ENCODE data around the gene RNF151. TPM values are rescaled to one million over a fixed set of nuclear protein-coding genes. Genes with fewer than 3 reads are reported as not detected.

The RNF151 gene
- total and polyA plus RNA-seq, 2 donors (not counting 1 experiment from before 2014, with no cell fraction given): 0.13 to 0.76 TPM

GRCh38 chr16:1998852-1999801 is 32.5 kb downstream of the RNF151 start:
- H3K79me2 ChIP-seq (ENCODE audit: control insufficient read depth, insufficient read depth, low read length): peaks cover 19% of the 10 kb centered on the region
- ATAC-seq (ENCODE audit: low read depth) (no peak), DNase-seq (no peak)
- H3K27ac Mint-ChIP-seq: no peak overlapping the region
- H3K4me1 ChIP-seq (ENCODE audit: control insufficient read depth in 2 of 2, insufficient read depth in 2 of 2, low read length in 2 of 2): peaks cover 3 to 6% of the 10 kb centered on the region in 2 donors
- TF ChIP-seq CTCF (IDR thresholded peaks at IDR 0.05) (no peak), EZH2 (IDR thresholded peaks at IDR 0.05; ENCODE audit: borderline replicate concordance, insufficient read depth, low read depth, low read length, poor library complexity, severe bottlenecking) (no peak)
- ChIA-PET CTCF (no interaction called here), POLR2A (interaction anchor here (0.5 kb wide), 2 partner anchors 58 to 157 kb away, joined by 3 to 4 read pairs; no protein-coding TSS in a partner anchor)
- H3K9me3 ChIP-seq (ENCODE audit: control extremely low read depth in 1 of 3, control insufficient read depth in 2 of 3, insufficient read depth in 1 of 3, low read length in 2 of 3): no peaks in the 10 kb centered on the region
- no peak overlapping the region for H2AFZ ChIP-seq (ENCODE audit: insufficient read depth, low read depth, low read length, poor library complexity, severe bottlenecking)
- H3K4me2 ChIP-seq (replicated peaks; ENCODE audit: low read depth, low read length, poor library complexity, severe bottlenecking): no peak overlapping the region
- no peak overlapping the region for H3K4me3 Mint-ChIP-seq
- WGBS (ENCODE audit: insufficient coverage): 94% methylated on average over 39 of the region's 39 CpGs
- no peaks in the 10 kb centered on the region for H3K27me3 Mint-ChIP-seq
- no peaks in the 10 kb centered on the region for H3K9me3 Mint-ChIP-seq (ENCODE audit: insufficient read depth)
- H3K27ac ChIP-seq (ENCODE audit: low read length in 2 of 2): no peak overlapping the region
- no peaks in the 10 kb centered on the region for H3K27me3 ChIP-seq (replicated peaks in 1 of 4; ENCODE audit: control extremely low read depth in 1 of 4, control insufficient read depth in 3 of 4, insufficient read depth in 4 of 4, low read length in 3 of 4)
- peaks cover 37% of the 10 kb centered on the region for H4K20me1 ChIP-seq (ENCODE audit: control insufficient read depth, insufficient read depth, low read length, poor library complexity, severe bottlenecking)
- H3K36me3 ChIP-seq (replicated peaks in 1 of 2; ENCODE audit: control extremely low read depth in 1 of 2, control insufficient read depth in 1 of 2, extremely low read depth in 1 of 2, insufficient read depth in 2 of 2, low read length in 1 of 2): peaks cover 0 to 49% of the 10 kb centered on the region in 2 experiments
- H3K4me3 ChIP-seq (ENCODE audit: control extremely low read depth in 1 of 5, extremely low read depth in 1 of 5, insufficient read depth in 1 of 5, low read depth in 2 of 5, low read length in 4 of 5): no peak overlapping the region
- H3K9ac ChIP-seq (ENCODE audit: low read length): no peak overlapping the region
- intact Hi-C loops (cut with micrococcal nuclease): loop anchor here (10.0 kb wide), 1 partner anchor 54 kb away; the partner anchor contains the start of gene MSRB1
- peaks cover 4% of the 10 kb centered on the region for H3K4me1 Mint-ChIP-seq

Data from B cell (primary cell).